Astrocyte (in vitro differentiated cells and primary cell): Measurements from ENCODE around the gene GH1. TPM values are rescaled to one million over a fixed set of nuclear protein-coding genes. Genes with fewer than 3 reads are reported as not detected.
A peak's percentile ranks its signal among the peaks of the same experiment; 100 is the strongest.
"Not testable (repeated sequence)": the region's sequence is repeated elsewhere in the genome, so short reads cannot be mapped to it uniquely, and the experiment has no call there.

Experiments used
- DNase-seq: peaks from one replicate; pipeline ENCODE4 v3.0.0-alpha.2; 2010; ENCODE audit warnings: low read depth
- FAIRE-seq: peaks from 2 replicates; lab custom pipeline; 2011; peaks lifted over from hg19 to GRCh38; lab: Jason Lieb, UNC
- H2AFZ ChIP-seq: 2 replicates; pipeline ENCODE4 v1.6.0; 2012; ENCODE audit warnings: low read depth, low read length, inconsistent platforms
- H3K27ac ChIP-seq: 2 replicates; pipeline ENCODE4 v1.5.1; 2011; ENCODE audit warnings: low read depth, low read length, inconsistent platforms
- H3K27me3 ChIP-seq: 2 replicates; pipeline ENCODE4 v1.6.0; 2011; ENCODE audit warnings: low read length, inconsistent platforms; ENCODE audit not compliant: insufficient read depth
- H3K36me3 ChIP-seq: 2 replicates; pipeline ENCODE4 v1.5.1; 2011; ENCODE audit warnings: low read length, inconsistent platforms; ENCODE audit not compliant: insufficient read depth
- H3K4me1 ChIP-seq: 2 replicates; pipeline ENCODE4 v1.5.1; 2011; ENCODE audit warnings: low read length, inconsistent platforms; ENCODE audit not compliant: insufficient read depth
- H3K4me2 ChIP-seq: 2 replicates; pipeline ENCODE4 v1.6.0; 2012; ENCODE audit warnings: low read length, inconsistent platforms
- H3K4me3 ChIP-seq: 2 replicates; pipeline ENCODE4 v1.5.1; 2011; ENCODE audit warnings: low read depth, mild to moderate bottlenecking, low read length, inconsistent platforms; ENCODE audit not compliant: insufficient read depth
- H3K79me2 ChIP-seq: 2 replicates; pipeline ENCODE4 v1.6.0; 2012; ENCODE audit warnings: mild to moderate bottlenecking, low read length, inconsistent platforms; ENCODE audit not compliant: insufficient read depth
- H3K9ac ChIP-seq: 2 replicates; pipeline ENCODE4 v1.6.0; 2012; ENCODE audit warnings: mild to moderate bottlenecking, low read length, inconsistent platforms
- H3K9me3 ChIP-seq: 2 replicates; pipeline ENCODE4 v1.5.1; 2012; ENCODE audit warnings: low read depth, mild to moderate bottlenecking, low read length, inconsistent platforms; ENCODE audit not compliant: insufficient read depth
- H4K20me1 ChIP-seq: 2 replicates; pipeline ENCODE4 v1.6.0; 2012; ENCODE audit warnings: low read length, inconsistent platforms; ENCODE audit not compliant: insufficient read depth
- H3K27ac Mint-ChIP-seq: one replicate; pipeline ENCODE4 v1.8.0; 2021; ENCODE audit warnings: mild to moderate bottlenecking, mixed read lengths; ENCODE audit not compliant: unreplicated experiment
- H3K27me3 Mint-ChIP-seq: one replicate; pipeline ENCODE4 v1.8.0; 2021; ENCODE audit warnings: low read depth, mixed read lengths; ENCODE audit not compliant: unreplicated experiment
- H3K36me3 Mint-ChIP-seq: one replicate; pipeline ENCODE4 v1.8.0; 2021; ENCODE audit warnings: low read depth, mixed read lengths; ENCODE audit not compliant: unreplicated experiment
- H3K4me1 Mint-ChIP-seq: one replicate; pipeline ENCODE4 v1.8.0; 2021; ENCODE audit warnings: low read depth, mixed read lengths; ENCODE audit not compliant: unreplicated experiment
- H3K4me3 Mint-ChIP-seq: one replicate; pipeline ENCODE4 v1.8.0; 2021; ENCODE audit warnings: mild to moderate bottlenecking, moderate library complexity, mixed read lengths; ENCODE audit not compliant: unreplicated experiment
- H3K9me3 Mint-ChIP-seq: one replicate; pipeline ENCODE4 v1.8.0; 2021; ENCODE audit warnings: mild to moderate bottlenecking, mixed read lengths; ENCODE audit not compliant: unreplicated experiment
- total RNA-seq: library from RNA; stranded (reverse); gene quantifications from 2 replicates; pipeline ENCODE4 v1.2.1, GENCODE V29; 2021
- TF ChIP-seq, protein P1 (sequence below): IDR thresholded peaks from 2 replicates; pipeline ENCODE4 v1.5.1; 2011; ENCODE audit warnings: low read depth, mild to moderate bottlenecking, inconsistent platforms, low read length, moderate library complexity; ENCODE audit not compliant: insufficient read depth

GH1 gene
- total RNA-seq, 1 donor from 2014 or later: not detected

DNA sequence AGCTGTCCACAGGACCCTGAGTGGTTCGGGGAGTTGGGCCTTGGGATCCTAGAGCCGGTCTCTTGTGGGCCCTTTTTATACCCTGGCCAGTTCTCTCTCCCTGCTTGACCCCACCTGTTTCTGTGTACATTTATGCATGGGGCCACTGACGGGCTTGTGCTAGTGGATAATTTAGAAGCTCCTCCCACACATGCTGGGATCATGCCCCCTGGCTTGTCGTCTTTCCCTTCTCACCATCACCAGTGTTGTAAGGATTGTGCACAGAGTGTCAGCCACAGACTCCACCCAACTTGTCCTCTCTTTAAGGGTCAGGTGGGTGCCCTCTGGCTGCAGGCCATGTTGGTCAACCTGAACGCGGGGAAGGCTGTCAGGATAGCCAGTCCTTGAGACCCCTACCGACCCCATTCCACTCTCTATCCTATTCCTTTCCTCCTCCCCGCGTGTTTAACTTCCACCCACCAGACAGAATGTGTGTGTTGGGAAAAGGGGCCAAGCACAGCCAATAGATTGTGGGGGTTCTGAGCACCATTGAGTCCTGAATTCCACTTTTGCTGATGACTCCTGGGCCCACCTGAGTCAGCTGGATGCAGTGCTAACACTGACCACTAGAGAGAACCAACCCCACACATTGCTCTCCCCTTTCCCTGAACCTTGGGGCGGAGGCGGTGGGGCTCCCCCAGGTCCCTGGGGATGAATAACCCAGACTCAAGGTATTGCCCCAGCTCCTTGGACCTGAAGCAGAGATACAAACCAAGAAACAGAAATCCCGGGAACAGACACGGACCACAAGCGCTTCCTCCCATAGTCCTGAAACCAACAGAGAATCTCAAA is 21.9 kb downstream of the GH1 start, which contains the start of gene CSH1:
TSS of gene CSH1 (minus strand) at position 51 of the 831 bp plus-strand sequence. CDS start 63 bp downstream, outside the sequence.
- not testable (repeated sequence) for H3K4me1 ChIP-seq, H3K36me3 ChIP-seq, H3K4me3 Mint-ChIP-seq, H3K9ac ChIP-seq, DNase-seq, H4K20me1 ChIP-seq, H2AFZ ChIP-seq, H3K27me3 ChIP-seq, H3K4me3 ChIP-seq, H3K4me1 Mint-ChIP-seq, H3K4me2 ChIP-seq, H3K9me3 ChIP-seq, H3K27ac ChIP-seq, H3K36me3 Mint-ChIP-seq, H3K9me3 Mint-ChIP-seq, H3K79me2 ChIP-seq, FAIRE-seq, H3K27me3 Mint-ChIP-seq
- H3K27ac Mint-ChIP-seq: peak within 1 kb of the TSS; percentile 53

DNA sequence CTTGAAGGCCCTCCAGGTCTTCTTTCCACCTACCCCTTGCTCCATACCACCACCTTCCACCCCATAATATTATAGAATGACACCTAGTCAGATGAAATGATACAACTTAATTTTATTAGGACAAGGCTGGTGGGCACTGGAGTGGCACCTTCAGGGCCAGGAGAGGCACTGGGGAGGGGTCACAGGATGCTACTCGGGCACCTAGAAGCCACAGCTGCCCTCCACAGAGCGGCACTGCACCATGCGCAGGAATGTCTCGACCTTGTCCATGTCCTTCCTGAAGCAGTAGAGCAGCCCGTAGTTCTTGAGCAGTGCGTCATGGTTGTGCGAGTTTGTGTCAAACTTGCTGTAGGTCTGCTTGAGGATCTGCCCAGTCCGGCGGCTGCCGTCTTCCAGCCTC is 23.8 kb downstream of the GH1 start:
- not testable (repeated sequence) for H3K4me3 ChIP-seq, H3K27me3 ChIP-seq, H3K9me3 ChIP-seq, H3K27ac Mint-ChIP-seq, H3K36me3 Mint-ChIP-seq, H2AFZ ChIP-seq, H4K20me1 ChIP-seq, H3K4me3 Mint-ChIP-seq, H3K36me3 ChIP-seq, H3K4me1 ChIP-seq, FAIRE-seq, H3K9ac ChIP-seq, H3K4me2 ChIP-seq, H3K27ac ChIP-seq, H3K4me1 Mint-ChIP-seq, H3K27me3 Mint-ChIP-seq, H3K79me2 ChIP-seq, H3K9me3 Mint-ChIP-seq, DNase-seq

DNA sequence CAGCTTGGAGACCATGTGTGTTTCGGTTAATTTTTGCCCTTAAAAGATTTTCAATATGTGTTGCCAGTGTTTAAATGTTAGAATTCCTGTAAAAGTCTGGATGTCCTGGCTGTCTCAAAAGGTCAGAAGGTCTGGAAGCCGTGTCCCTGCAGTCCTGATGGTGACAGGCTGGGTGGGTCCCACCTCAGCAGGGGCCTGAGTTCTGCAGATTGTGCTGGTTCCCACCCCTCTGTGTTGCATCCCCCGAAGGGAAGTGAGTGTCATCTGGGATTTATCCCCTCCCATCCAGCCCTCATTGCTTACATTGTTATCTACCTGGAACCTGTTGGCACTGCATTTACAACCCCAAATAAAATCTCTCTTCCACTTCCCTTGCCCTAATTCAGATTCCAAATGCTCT is 24.6 kb downstream of the GH1 start:
- not testable (repeated sequence) for H3K27me3 Mint-ChIP-seq, H2AFZ ChIP-seq, H4K20me1 ChIP-seq, H3K4me3 ChIP-seq, H3K79me2 ChIP-seq, H3K27ac ChIP-seq, H3K4me1 ChIP-seq, H3K4me2 ChIP-seq, H3K4me3 Mint-ChIP-seq, FAIRE-seq, H3K27ac Mint-ChIP-seq, H3K36me3 Mint-ChIP-seq, H3K9ac ChIP-seq, H3K9me3 ChIP-seq, H3K9me3 Mint-ChIP-seq, H3K27me3 ChIP-seq, DNase-seq, H3K4me1 Mint-ChIP-seq, H3K36me3 ChIP-seq

DNA sequence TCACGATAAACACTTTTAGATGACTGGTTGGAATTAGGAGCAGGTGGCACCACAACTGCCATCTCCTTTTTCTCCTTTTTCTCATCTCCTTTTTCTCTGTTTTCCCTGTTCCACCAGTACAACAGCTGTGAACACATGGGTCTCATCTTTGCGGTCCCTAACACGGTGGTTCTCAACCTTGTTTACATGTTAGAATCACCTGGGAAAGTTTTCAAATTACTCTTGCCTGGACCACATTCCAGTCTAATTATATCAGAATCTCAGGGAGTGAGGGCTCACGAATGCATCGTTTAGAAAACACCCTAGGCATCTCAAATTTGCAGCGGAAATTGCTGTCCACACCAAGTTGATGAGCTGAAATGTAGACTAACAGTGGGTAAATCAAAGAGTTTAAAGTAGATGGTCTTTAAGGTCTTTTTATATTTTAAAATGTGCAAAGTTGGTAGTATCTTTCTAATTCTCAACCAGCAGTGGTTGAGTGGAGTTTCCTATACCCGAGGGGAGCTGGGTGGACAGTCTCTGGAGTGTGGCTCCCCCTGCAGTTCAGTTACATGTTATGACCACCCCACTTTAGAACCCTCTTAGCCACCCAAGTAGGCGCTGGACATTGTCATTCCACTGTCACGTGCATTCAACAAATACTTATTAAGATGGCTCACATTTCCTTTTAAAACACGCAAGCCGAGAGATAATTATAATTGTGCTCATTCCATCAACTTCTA is 26.2 kb downstream of the GH1 start:
- H3K36me3 Mint-ChIP-seq, H4K20me1 ChIP-seq, H3K4me3 ChIP-seq, H3K27me3 ChIP-seq, H3K9me3 ChIP-seq, H3K4me1 ChIP-seq, H2AFZ ChIP-seq, H3K27ac Mint-ChIP-seq, H3K27ac ChIP-seq, H3K4me3 Mint-ChIP-seq, H3K79me2 ChIP-seq, H3K9me3 Mint-ChIP-seq, H3K4me1 Mint-ChIP-seq, H3K4me2 ChIP-seq, FAIRE-seq, H3K27me3 Mint-ChIP-seq, H3K9ac ChIP-seq, DNase-seq, H3K36me3 ChIP-seq: not testable (repeated sequence)
- TF ChIP-seq, protein P1, sequence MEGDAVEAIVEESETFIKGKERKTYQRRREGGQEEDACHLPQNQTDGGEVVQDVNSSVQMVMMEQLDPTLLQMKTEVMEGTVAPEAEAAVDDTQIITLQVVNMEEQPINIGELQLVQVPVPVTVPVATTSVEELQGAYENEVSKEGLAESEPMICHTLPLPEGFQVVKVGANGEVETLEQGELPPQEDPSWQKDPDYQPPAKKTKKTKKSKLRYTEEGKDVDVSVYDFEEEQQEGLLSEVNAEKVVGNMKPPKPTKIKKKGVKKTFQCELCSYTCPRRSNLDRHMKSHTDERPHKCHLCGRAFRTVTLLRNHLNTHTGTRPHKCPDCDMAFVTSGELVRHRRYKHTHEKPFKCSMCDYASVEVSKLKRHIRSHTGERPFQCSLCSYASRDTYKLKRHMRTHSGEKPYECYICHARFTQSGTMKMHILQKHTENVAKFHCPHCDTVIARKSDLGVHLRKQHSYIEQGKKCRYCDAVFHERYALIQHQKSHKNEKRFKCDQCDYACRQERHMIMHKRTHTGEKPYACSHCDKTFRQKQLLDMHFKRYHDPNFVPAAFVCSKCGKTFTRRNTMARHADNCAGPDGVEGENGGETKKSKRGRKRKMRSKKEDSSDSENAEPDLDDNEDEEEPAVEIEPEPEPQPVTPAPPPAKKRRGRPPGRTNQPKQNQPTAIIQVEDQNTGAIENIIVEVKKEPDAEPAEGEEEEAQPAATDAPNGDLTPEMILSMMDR: peak; percentile 14
